ENCODE measurements around the gene CKB.

Gene CKB

GRCh38 chr14:103522649-103523574 lies at the start of gene CKB:
CKB (minus strand) TSS chr14:103522830; CDS start chr14:103522493, 337 bp downstream.
- DNase-seq, result no peak

DNA sequence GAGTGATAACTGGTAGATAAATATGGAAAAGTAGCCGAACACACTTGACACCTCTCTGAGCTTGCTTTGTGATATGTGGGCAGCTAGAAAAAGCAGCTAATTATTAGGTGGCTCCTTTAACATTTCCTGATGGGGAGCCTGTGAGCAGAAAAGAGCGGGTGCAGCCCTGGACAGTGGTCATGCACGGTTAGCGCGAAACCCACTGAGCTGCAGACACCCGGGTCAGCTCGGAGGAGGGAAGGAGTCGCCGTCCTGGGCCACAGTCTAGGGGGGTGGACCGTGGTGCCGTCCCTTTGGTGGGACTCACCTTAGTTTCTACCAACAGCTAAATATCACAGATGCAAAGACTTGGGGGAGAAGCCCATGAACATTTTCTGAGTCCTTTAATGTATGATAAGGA lies 46.8 kb upstream of the CKB start:
- DNase-seq, result no peak

DNA sequence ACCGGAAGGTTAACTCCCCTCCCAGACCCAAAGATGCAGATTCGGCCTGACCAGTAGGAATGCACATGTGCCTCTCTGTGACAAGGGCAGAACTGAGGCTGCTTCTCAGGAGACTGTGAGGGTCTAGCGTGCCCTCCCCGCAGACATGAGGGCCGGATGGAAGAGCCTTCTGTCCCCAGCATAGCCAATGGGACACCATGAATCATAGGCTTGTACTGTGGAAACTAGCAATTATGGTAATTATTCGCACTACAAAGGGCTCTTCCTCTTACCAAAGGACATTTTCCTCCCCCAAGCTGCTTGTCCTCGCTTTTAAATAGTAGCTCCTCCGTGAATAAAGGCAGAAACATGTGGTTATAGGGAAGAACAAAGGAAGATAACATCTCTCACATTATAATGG lies 46.3 kb upstream of the CKB start:
- DNase-seq, result no peak

DNA sequence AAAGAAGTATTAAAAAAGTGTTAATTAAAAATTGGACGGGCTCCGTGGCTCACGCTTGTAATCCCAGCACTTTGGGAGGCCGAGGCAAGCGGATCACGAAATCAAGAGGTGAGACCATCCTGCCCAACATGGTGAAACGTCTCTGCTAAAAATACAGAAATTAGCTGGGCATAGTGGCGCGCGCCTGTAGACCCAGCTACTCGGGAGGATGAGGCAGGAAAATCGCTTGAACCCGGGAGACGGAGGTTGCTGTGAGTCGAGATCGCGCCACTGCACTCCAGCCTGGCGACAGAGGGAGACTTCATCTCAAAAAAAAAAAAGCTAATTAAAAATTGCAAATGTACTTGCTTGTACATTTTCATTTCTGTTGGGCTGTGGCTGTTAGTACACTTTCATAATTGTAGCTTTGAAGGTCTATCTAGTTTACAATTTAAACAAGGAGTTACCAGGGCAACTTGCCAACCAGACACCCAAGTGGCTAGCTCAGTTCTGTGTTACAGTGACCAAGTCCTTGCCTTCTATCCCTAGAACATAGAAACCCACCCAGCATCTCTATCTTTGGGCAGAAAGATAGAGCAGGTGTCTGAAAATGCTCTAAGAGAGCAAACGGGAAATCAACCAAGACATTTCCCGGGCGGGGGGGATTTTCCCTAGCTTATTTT lies 41.3 kb upstream of the CKB start:
- DNase-seq, result no peak

- no peak for DNase-seq
Observed at GRCh38 chr14:103563226-103563620, 40.6 kb upstream of the CKB start.

GRCh38 chr14:103562429-103563225 lies 40.0 kb upstream of the CKB start, which contains the start of the genes BAG5 and COA8:
BAG5 (minus strand) TSS chr14:103562657; CDS start chr14:103561164, 1,493 bp downstream.
COA8 (plus strand) TSS chr14:103562960; CDS start chr14:103563002, 42 bp downstream.
- peak; percentile 82 for DNase-seq

GRCh38 chr14:103562179-103562428 lies 39.5 kb upstream of the CKB start:
- no peak for DNase-seq

- no peak for DNase-seq
Observed at GRCh38 chr14:103561381-103562178, 39.0 kb upstream of the CKB start.

- no peak for DNase-seq
Observed at GRCh38 chr14:103560691-103561090, 38.1 kb upstream of the CKB start.

- no peak for DNase-seq
Observed at GRCh38 chr14:103559766-103560165, 37.1 kb upstream of the CKB start.

DNA sequence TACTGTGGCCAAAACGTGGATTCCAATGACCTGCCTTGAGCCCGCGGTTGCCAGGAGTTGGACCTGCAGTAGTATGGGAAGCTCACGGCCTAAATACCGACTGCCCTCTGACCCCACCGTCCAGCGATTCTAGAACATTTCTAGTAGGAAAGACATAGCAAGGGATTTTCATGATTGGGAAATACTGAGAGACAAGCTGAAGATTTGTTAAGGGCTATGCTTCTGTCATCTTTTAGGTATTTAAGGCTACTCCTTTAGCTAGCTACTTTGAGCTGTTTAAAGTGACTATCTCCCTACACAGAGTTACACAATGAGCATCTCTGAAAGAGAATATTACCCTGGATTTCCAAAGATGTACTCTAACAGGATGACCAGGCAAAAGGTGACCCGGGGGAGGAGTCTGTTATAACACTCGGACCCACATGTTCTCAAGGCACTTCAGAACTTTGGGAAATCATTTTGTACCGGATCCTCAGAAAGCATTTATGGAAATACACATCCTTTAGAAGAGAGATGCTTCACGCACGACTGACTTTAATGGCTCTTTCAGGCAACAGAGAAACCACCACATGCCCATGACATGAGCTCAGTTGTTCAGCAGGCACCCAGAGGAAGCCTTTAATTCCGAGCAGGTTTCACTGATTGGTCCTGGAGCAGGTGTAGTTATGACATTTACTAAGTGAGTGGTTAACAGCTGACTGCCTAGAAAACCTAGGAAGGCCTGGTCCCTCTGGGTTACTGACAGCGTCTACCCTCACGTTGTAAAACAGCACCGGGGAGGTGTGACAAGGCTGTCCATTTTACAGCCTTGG lies 35.6 kb upstream of the CKB start:
- DNase-seq, result no peak

- DNase-seq, result no peak
Observed at GRCh38 chr14:103556946-103557758, 34.5 kb upstream of the CKB start.

- no peak for DNase-seq
Observed at GRCh38 chr14:103555559-103556337, 33.1 kb upstream of the CKB start.

DNA sequence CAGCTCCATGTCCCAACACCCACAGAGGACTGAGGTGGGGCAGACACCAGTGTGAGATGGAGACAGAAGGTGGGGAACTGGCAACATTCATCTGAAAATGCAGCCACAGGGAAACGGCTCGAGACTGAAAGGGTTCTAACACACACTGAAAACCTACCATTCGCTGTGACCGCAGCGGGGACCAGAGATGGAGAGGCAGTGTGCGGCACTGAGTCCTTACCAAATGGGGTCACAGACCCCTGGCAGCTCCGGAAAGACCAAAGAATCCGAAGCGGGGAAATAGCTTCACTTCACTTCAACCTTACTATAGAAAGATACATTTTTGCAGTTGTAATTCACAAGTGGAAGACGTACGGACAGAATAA lies 30.2 kb upstream of the CKB start:
- no peak for DNase-seq

DNA sequence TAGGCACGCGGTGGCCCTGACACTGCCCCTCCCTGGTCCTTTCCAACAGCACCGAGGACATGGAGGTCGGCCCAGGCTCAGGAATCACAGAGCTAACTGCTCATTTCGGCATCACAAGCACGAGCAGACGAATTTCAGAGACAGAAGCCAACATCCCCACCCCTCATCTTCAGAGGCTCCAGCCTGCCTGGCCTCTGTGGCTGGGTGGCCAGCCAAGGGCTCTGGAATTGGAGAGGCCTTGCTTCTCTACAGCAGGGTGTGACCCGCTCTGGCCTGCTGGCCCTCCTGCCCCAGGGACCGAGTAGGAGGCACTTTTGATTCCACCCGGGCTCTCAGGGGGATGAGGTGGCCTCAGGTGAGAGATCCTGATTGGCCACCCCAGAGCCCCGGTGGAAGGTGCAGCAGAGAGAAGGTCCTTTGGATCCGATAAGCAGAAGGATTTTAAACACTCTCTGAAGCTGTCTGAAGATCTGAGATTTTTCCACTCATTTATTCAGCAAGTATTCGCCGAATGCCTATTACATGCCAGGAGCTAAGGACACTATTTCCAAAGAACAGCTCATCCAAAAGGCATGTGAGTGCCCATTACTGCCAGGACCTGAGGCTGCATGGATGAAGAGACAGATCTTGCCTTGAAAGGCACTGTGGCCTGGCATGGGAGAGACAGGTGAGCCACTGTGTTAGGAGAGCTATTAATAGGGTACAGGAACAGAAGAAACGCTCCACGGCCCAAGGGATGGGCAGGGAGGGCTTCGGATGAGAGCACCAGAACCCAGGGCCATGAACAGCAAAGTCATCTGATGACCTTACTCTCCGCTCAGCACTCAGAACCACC lies 29.6 kb upstream of the CKB start:
- DNase-seq, result no peak

DNA sequence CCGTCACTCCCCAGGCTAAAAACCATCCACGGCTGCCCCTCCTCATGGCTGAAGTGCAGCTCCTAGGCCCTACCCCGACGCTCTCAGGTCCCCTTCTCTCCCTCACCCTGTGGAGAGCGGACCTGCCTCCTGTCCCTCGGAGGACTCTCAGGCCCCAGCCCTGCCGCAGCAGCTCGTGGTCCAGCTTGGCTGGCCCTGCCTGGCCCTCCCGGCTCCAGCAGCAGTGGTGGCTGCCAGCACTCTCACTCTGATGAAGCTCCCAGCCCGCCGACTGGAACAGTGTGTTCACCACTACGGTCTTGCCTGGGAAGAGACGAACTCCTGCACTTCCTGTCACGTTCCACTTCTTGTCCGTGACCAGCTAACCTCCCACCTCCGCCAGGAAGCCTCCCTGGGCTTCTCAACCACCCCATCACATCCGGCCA lies 28.7 kb upstream of the CKB start:
- DNase-seq, result no peak

GRCh38 chr14:103550451-103551337 lies 28.1 kb upstream of the CKB start:
- no peak for DNase-seq

Data from activated effector memory CD4-positive, alpha-beta T cell treated with Interleukin-2 at 50 U/mL for 16 hours (primary cell).